Natural killer cell (primary cell): ENCODE results near the gene CALHM5. TPM values are rescaled to one million over a fixed set of nuclear protein-coding genes. Genes with fewer than 3 reads are reported as not detected.

ENCODE experiments used
- ATAC-seq, 3 donors: fragments of 150-1000 bp in 2 of 3; fragments of 200-7000 bp in 1 of 3; cut with Tn5 transposase; 1 replicate in 1 of 3; 2 replicates in 2 of 3; pipeline ENCODE4 v1.10.0; 2021; ENCODE audit warnings: mild to moderate bottlenecking in 2 of 3, moderate library complexity in 2 of 3
- DNase-seq, 2 donors: peaks; one replicate each; pipeline versions ENCODE4 v3.0.0 to v3.0.0-alpha.2; 2013 to 2021; ENCODE audit warnings: mixed read lengths in 1 of 2
- H3K27ac ChIP-seq: one replicate; pipeline ENCODE4 v1.5.1; 2013; ENCODE audit warnings: mild to moderate bottlenecking, low read length
- H3K27me3 ChIP-seq: one replicate; pipeline ENCODE4 v1.6.1; 2013; ENCODE audit warnings: low read length; ENCODE audit not compliant: control insufficient read depth, insufficient read depth
- H3K36me3 ChIP-seq: one replicate; pipeline ENCODE4 v1.6.1; 2013; ENCODE audit warnings: low read length; ENCODE audit not compliant: control insufficient read depth, insufficient read depth
- H3K4me1 ChIP-seq: one replicate; pipeline ENCODE4 v1.6.1; 2013; ENCODE audit warnings: low read length; ENCODE audit not compliant: control insufficient read depth, insufficient read depth
- H3K4me3 ChIP-seq: one replicate; pipeline ENCODE4 v1.5.1; 2013; ENCODE audit warnings: low read length
- H3K9me3 ChIP-seq: one replicate; pipeline ENCODE4 v1.6.1; 2013; ENCODE audit warnings: low read length; ENCODE audit not compliant: control insufficient read depth, insufficient read depth
- H3K27ac Mint-ChIP-seq, 2 donors: one replicate each; pipeline ENCODE4 v1.8.0; 2022; ENCODE audit warnings: mild to moderate bottlenecking in 2 of 2, mixed read lengths in 2 of 2, moderate library complexity in 1 of 2
- H3K27me3 Mint-ChIP-seq, 2 donors: one replicate each; pipeline ENCODE4 v1.8.0; 2022; ENCODE audit warnings: low read depth in 2 of 2, mixed read lengths in 2 of 2
- H3K36me3 Mint-ChIP-seq: one replicate; pipeline ENCODE4 v1.8.0; 2022; ENCODE audit warnings: mixed read lengths
- H3K4me1 Mint-ChIP-seq, 2 donors: one replicate each; pipeline ENCODE4 v1.8.0; 2022; ENCODE audit warnings: mixed read lengths in 2 of 2
- H3K4me3 Mint-ChIP-seq: one replicate; pipeline ENCODE4 v1.8.0; 2022; ENCODE audit warnings: mild to moderate bottlenecking, moderate library complexity, mixed read lengths
- H3K9me3 Mint-ChIP-seq, 2 donors: one replicate each; pipeline ENCODE4 v1.8.0; 2022; ENCODE audit warnings: mixed read lengths in 2 of 2
- WGBS: methylation state at CpG from one replicate; pipeline ENCODE4 v1.1.7; 2013; ENCODE audit warnings: missing lambda C conversion rate; ENCODE audit not compliant: insufficient coverage; 5-methylcytosine and 5-hydroxymethylcytosine counted together
- intact Hi-C: fragments of 100-400 bp; cut with micrococcal nuclease; formaldehyde crosslinking; loops from one replicate; pipeline ENCODE4 v1.14.2; 2022
- total RNA-seq, 4 donors: library from RNA; stranded (reverse); fragments of 120-200 nt in 1 of 4; gene quantifications; one replicate each; pipeline versions ENCODE4 v1.2.3 to v1.2.4, GENCODE V29; 2013 to 2022
- TF ChIP-seq, protein P1 (sequence below): fragments of 200-600 bp; IDR thresholded peaks from one replicate; pipeline ENCODE4 v1.8.0; 2022; ENCODE audit warnings: antibody characterized with exemption

The CALHM5 gene
- total RNA-seq, 3 donors from 2014 or later (not counting 1 experiment from before 2014, with no cell fraction given) = 0.05 TPM; not detected in 1

DNA sequence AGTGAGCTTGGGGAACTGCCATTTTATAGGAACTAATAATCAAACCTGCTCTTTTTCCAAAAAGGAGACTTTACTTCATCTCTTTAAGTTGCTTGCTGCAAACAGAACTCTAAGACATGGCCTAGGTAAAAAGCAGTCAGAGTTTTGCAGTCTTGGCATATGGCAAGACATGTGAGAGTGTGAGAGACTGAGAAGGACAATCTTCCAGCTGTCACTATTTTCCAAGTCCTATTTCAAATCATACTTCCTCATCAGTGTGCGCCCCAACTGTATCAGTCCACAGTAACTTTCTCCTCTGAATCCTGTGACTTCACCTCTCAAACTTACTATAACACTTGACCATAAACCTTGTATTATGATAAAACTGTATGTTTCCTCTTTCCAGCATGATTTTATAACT is 39.9 kb upstream of the CALHM5 start:
- no peaks in the 10 kb centered on the region for H3K9me3 ChIP-seq
- ATAC-seq (no peak), DNase-seq (no peak)
- Mint-ChIP-seq H3K36me3 (no peaks in the 10 kb centered on the region), H3K4me1 (peaks cover 20 to 23% of the 10 kb centered on the region in 2 donors), H3K27ac (no peak overlapping the region), H3K4me3 (no peak overlapping the region), H3K9me3 (no peaks in the 10 kb centered on the region), H3K27me3 (no peaks in the 10 kb centered on the region)
- H3K27me3 ChIP-seq = no peaks in the 10 kb centered on the region
- no peaks in the 10 kb centered on the region for H3K4me1 ChIP-seq
- H3K27ac ChIP-seq = no peak overlapping the region
- H3K4me3 ChIP-seq = no peak overlapping the region
- H3K36me3 ChIP-seq = no peaks in the 10 kb centered on the region
- TF ChIP-seq, protein P1, sequence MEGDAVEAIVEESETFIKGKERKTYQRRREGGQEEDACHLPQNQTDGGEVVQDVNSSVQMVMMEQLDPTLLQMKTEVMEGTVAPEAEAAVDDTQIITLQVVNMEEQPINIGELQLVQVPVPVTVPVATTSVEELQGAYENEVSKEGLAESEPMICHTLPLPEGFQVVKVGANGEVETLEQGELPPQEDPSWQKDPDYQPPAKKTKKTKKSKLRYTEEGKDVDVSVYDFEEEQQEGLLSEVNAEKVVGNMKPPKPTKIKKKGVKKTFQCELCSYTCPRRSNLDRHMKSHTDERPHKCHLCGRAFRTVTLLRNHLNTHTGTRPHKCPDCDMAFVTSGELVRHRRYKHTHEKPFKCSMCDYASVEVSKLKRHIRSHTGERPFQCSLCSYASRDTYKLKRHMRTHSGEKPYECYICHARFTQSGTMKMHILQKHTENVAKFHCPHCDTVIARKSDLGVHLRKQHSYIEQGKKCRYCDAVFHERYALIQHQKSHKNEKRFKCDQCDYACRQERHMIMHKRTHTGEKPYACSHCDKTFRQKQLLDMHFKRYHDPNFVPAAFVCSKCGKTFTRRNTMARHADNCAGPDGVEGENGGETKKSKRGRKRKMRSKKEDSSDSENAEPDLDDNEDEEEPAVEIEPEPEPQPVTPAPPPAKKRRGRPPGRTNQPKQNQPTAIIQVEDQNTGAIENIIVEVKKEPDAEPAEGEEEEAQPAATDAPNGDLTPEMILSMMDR = no peak
- intact Hi-C loops = no loop called here
- 90% methylated on average over 1 of the region's 1 CpG for WGBS

DNA sequence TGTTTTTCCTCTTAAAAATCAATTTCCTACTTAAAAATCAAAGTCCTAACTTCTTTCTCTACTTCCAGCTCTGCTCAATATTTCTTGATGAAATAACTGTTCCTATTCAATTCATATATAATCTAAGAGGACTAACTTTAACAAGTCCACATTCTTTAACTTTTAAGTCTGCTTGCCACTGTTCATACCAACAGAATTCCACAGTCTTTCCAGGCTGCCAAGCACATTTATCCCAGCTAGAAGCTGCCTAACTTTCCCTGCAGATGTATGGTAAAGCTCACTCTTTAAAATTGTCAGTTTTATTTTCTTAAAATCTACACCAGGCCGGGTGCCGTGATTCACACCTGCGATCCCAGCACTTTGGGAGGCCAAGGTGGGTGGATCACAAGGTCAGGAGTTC is 38.7 kb upstream of the CALHM5 start:
- Mint-ChIP-seq H3K4me1 (peaks cover 26 to 29% of the 10 kb centered on the region in 2 donors), H3K27ac (no peak overlapping the region)
- no peaks in the 10 kb centered on the region for H3K36me3 ChIP-seq

DNA sequence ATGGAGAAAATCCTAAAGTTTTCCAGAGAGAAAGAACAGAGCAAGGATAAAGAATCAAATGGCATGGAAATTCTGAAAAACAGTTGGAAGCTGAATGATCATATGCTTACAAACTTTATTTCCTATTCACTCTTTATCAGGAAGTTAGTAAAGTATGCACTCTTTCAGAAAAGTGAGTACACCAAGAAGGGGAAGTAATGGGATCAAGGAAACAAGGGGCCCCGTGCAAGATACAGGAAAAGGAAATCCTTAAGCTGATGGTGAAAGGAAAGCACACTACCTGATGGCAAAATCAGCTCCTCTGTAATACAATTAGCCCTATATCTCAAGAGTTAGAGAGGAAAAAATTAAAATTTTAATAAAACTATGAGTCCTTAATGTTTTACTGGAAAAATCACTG is 36.3 kb upstream of the CALHM5 start:
- ATAC-seq = no peak

More for the DNA sequence above, 38.7 kb upstream of the CALHM5 start:
- Histone ChIP-seq H3K27me3 (no peaks in the 10 kb centered on the region), H3K27ac (no peak overlapping the region), H3K4me3 (no peak overlapping the region), H3K4me1 (no peaks in the 10 kb centered on the region), H3K9me3 (no peaks in the 10 kb centered on the region)
- no peak overlapping the region for H3K4me3 Mint-ChIP-seq
- intact Hi-C loops = no loop called here
- DNase-seq (no peak), ATAC-seq (no peak)
- TF ChIP-seq, protein P1 = no peak
- H3K36me3 Mint-ChIP-seq = no peaks in the 10 kb centered on the region
- H3K9me3 Mint-ChIP-seq = no peaks in the 10 kb centered on the region
- 95% methylated on average over 3 of the region's 3 CpGs for whole genome bisulfite sequencing
- no peaks in the 10 kb centered on the region for H3K27me3 Mint-ChIP-seq

More for the DNA sequence above, 36.3 kb upstream of the CALHM5 start:
- Histone ChIP-seq H3K36me3 (no peaks in the 10 kb centered on the region), H3K27me3 (no peaks in the 10 kb centered on the region), H3K4me3 (peak overlapping the region; percentile 29), H3K27ac (peak overlapping the region; percentile 70), H3K4me1 (no peaks in the 10 kb centered on the region), H3K9me3 (no peaks in the 10 kb centered on the region)
- Mint-ChIP-seq H3K9me3 (no peaks in the 10 kb centered on the region), H3K27me3 (no peaks in the 10 kb centered on the region), H3K36me3 (no peaks in the 10 kb centered on the region), H3K4me3 (peak overlapping the region; percentile 87), H3K27ac (peak overlapping the region; percentile 88 to 90), H3K4me1 (peaks cover 26 to 33% of the 10 kb centered on the region in 2 donors)
- intact Hi-C loops = no loop called here
- TF ChIP-seq, protein P1 = no peak
- WGBS = no CpG with 5 or more reads among the region's 1 CpG
- DNase-seq = no peak
